HEK293 (cell line): ENCODE data around the gene CDKN3.

Experiments
- CTCF ChIP-seq: fragments of 450-650 bp; formaldehyde crosslinking; IDR thresholded peaks from 2 replicates; pipeline ENCODE4 v1.5.1; 2016; ENCODE audit warnings: missing biosample characterization, missing genetic modification characterization
- MZF1 ChIP-seq: fragments of 450-650 bp; formaldehyde crosslinking; IDR thresholded peaks from 2 replicates; pipeline ENCODE4 v1.5.1; 2017; ENCODE audit warnings: missing biosample characterization, missing genetic modification characterization, borderline replicate concordance
- PRDM1 ChIP-seq: fragments of 450-650 bp; formaldehyde crosslinking; IDR thresholded peaks from 2 replicates; pipeline ENCODE4; 2016; ENCODE audit warnings: missing biosample characterization, missing genetic modification characterization
- SP2 ChIP-seq: fragments of 450-650 bp; formaldehyde crosslinking; IDR thresholded peaks from 2 replicates; pipeline ENCODE4 v1.5.1; 2016; ENCODE audit warnings: missing biosample characterization, missing genetic modification characterization
- ZBTB26 ChIP-seq: fragments of 450-650 bp; formaldehyde crosslinking; optimal IDR thresholded peaks from 2 replicates; pipeline ENCODE3; 2016; ENCODE audit warnings: missing biosample characterization, mild to moderate bottlenecking, missing genetic modification characterization
- ZNF146 ChIP-seq: fragments of 450-650 bp; formaldehyde crosslinking; IDR thresholded peaks from 2 replicates; pipeline ENCODE4 v1.5.1; 2016; ENCODE audit warnings: missing biosample characterization, missing genetic modification characterization
- ZNF311 ChIP-seq: fragments of 450-650 bp; formaldehyde crosslinking; IDR thresholded peaks from 2 replicates; pipeline ENCODE4 v1.5.1; 2017; ENCODE audit warnings: missing biosample characterization, missing genetic modification characterization, borderline replicate concordance
- ZNF37A ChIP-seq: fragments of 450-650 bp; IDR thresholded peaks from 2 replicates; pipeline ENCODE4 v1.5.1; 2018; ENCODE audit warnings: missing biosample characterization, missing genetic modification characterization
- ZNF777 ChIP-seq: fragments of 450-650 bp; formaldehyde crosslinking; IDR thresholded peaks from 2 replicates; pipeline ENCODE4 v1.5.1; 2017; ENCODE audit warnings: missing biosample characterization, missing genetic modification characterization, borderline replicate concordance
- ZSCAN18 ChIP-seq: fragments of 450-650 bp; formaldehyde crosslinking; IDR thresholded peaks from 2 replicates; pipeline ENCODE4 v1.5.1; 2016; ENCODE audit warnings: missing biosample characterization, missing genetic modification characterization

- TF ChIP-seq CTCF (no peak), ZNF311 (no peak), PRDM1 (tag by site-specific recombination) (no peak), ZNF37A (tag by site-specific recombination) (no peak), ZNF146 (no peak), MZF1 (tag by site-specific recombination) (no peak), ZNF777 (tag by site-specific recombination) (no peak), ZBTB26 (tag by site-specific recombination) (no peak), ZSCAN18 (no peak), SP2 (no peak)
These were observed 2.2 kb upstream of the CDKN3 start for GRCh38 chr14:54394596-54394995.
